ENCODE data around the gene SSR2.
A peak's percentile ranks its signal among the peaks of the same experiment; 100 is the strongest.

Gene SSR2

DNA sequence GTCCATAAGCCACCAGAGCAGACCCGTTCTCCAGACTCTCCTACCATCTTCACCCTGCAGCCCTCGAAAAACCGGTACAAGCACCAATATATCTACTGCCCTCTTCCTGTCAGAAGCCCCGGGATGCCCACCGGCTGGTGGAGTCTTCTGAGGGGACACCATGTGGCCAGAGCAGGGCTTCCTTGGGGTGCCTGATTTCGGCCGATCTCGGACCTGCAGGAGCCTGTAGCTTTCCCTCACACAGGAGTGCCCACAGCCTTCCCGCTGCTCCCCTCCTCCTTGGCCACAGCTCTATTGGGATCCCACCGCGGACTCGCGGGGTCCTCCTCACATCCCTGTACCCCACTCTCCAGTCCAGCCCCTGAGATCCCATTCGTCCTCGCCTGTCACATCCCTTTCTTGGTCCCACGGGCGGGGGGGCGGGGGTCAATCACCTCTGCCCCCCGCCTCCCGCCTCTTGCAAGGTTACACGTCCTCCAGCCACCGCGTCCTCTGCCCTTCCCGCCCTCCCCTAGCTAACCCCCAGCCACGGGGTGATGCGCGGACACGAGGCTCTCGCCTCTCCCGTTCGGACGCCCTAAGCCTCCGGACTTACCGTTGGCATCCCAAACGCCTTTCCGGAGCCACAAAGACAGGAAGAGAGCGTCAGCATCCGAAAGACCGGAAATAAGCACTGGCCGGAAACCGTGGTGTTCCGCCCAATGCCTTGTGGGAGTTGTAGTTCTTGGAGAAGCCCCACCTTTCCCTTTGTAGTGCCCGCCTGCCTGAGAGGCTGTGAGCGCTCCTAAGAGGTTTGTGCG is at the start of gene SSR2:
Gene SSR2 (minus strand): TSS at position 659 of the 800 bp plus-strand sequence. CDS start 784 bp downstream, outside the sequence.
- peak; percentile 96 for DNase-seq (ENCODE audit: low read depth, low spot score)

DNA sequence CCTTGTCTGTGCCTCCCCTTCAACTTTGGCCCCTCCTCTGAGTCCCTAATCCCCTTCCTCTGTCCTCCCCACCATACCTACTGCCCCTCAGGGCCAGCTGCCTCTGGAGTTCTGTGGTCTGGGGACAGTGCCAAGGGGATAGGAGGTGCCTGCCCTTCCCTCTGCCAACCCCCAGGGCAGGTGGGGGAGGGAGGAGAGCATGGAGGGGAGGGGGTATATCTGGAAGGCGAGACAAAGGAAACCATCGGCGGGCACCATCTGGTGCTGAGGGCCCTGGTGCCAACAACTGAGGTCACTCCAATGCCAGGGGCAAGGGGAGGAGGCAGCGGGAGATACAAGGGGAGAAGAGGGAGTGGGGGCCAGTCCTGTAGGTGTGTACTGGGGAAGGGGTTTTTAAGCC is 49.8 kb upstream of the SSR2 start:
- DNase-seq (ENCODE audit: low read depth, low spot score), result no peak

DNA sequence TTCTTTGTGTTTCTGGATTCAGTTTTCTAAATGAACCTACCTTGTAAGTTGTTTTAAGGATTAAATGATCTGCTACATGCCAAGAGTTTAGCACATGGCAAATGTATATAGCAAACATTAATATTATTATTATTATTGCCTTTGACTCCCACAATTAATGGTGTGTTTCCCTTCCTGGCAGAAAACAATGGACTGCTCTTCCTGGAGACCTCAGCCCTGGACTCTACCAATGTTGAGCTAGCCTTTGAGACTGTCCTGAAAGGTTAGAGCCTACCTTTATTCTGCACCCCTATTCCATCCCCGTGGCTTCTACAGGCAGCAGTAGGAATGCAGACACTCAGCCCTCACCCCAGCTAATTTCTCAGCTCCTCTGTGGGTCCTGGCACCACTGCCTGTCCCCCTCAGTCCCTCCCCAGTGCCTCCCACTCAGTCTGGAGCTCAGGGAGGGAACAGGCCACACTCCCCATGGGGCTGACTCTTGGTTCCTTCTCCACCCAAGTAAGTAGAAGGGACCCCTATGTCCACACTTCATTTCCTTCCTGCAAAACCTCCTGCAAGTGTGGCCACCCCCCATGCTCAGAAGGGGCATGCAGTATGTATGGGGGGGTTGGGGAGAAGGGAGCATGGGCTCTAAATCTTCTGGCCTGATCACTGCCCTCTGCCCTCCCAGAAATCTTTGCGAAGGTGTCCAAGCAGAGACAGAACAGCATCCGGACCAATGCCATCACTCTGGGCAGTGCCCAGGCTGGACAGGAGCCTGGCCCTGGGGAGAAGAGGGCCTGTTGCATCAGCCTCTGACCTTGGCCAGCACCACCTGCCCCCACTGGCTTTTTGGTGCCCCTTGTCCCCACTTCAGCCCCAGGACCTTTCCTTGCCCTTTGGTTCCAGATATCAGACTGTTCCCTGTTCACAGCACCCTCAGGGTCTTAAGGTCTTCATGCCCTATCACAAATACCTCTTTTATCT is 49.0 kb upstream of the SSR2 start:
- no peak for DNase-seq (ENCODE audit: low read depth, low spot score)

DNA sequence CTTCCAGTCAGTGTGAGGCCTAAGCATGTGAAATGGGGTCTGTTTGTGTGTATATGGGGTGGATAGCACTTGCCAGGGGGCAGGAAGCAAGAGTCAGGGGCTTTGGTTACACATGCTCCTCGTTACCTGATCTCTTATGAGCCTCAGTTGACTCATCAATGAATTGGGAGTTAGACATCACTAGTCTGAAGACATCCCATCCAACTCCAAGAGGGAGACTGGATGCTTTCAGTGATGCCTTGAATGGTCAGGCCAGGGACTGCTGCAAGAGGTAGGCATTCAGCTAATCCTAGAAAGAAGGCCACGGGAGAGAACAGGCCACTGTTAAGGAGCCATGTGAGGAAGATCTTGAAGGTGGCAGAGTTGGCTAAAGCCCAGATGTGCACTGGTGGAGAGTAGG is 46.5 kb upstream of the SSR2 start:
- DNase-seq (ENCODE audit: low read depth, low spot score), result no peak

DNA sequence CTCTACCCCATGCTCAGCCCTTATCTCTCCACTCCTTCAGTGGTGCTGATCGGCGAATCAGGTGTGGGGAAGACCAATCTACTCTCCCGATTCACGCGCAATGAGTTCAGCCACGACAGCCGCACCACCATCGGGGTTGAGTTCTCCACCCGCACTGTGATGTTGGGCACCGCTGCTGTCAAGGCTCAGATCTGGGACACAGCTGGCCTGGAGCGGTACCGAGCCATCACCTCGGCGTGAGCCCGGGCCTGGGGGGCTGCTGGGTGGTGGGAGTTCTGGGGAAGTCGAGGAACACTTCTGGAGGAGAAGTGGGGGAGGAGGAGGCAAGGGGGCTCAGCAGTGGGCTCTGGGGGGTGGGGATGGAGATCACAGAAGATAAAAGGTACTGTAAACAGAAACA is 45.1 kb upstream of the SSR2 start:
- no peak for DNase-seq (ENCODE audit: low read depth, low spot score)

DNA sequence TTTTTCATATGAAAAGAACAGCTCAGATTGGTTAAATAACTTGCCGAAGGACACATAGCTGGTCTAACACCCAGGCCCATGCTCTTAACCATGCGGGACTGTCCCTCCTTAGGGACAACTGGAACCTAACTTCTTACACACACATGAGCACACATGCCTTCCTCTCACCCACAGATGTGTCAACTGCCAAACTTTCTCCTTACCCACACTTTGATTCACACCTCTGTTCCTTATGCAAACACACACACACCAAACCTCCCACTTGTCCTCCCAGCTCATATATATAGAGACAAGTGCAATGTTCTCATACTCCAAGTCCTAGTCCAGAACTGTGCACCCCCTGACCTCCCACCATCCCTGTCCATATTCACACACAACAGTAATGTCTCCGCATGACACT is 44.5 kb upstream of the SSR2 start:
- DNase-seq (ENCODE audit: low read depth, low spot score), result no peak

DNA sequence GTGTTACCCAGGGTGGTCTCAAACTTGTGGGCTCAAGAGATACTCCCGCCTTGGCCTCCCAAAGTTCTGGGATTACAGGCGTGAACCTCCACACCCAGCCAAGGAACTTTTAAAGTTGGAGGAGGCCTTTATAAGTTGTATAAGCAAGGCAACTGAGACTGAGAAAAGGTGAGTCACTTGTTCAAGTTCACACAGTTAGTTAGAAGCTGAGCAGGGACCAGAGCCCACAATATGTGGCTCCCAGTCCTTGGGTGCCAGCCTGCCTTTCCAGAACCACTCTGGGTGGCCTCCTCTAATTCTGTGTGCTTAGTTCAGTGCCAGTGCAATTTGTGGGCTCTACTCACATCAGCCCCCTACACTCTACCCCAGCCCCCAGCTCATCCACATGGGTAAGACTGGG is 43.9 kb upstream of the SSR2 start:
- no peak for DNase-seq (ENCODE audit: low read depth, low spot score)

DNA sequence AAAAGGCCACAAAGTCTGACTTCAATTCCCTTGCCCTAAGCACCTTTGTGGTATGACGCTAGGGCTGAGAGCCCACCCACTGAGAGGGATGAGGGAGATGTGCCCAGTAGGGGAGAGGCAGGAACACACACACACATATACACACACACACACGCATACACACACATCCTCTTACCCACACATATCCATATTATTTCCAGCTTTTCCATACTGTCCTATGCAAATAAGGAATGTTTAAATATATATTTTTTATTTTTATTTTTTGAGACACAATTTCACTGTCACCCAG is 43.2 kb upstream of the SSR2 start:
- no peak for DNase-seq (ENCODE audit: low read depth, low spot score)

DNA sequence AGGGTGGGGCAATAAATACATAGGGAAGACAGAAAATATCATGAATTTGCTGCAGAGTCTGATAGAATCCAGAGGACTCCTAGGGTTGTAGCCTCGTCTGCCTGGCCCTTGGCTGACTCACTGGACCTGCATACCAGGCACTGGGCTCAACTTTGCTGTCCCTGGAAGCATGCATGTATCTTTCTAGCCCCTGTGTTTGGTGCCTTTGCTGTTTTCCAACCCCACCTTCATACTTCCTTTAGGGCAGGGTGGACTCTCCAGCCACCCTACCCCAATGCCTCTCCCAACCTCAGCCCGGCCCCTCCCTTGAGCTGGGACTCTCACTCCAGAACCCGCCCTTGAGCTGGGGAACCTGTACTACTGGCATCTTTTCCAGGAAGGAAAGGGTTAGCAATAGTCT is 41.4 kb upstream of the SSR2 start:
- peak; percentile 53 for DNase-seq (ENCODE audit: low read depth, low spot score)

DNA sequence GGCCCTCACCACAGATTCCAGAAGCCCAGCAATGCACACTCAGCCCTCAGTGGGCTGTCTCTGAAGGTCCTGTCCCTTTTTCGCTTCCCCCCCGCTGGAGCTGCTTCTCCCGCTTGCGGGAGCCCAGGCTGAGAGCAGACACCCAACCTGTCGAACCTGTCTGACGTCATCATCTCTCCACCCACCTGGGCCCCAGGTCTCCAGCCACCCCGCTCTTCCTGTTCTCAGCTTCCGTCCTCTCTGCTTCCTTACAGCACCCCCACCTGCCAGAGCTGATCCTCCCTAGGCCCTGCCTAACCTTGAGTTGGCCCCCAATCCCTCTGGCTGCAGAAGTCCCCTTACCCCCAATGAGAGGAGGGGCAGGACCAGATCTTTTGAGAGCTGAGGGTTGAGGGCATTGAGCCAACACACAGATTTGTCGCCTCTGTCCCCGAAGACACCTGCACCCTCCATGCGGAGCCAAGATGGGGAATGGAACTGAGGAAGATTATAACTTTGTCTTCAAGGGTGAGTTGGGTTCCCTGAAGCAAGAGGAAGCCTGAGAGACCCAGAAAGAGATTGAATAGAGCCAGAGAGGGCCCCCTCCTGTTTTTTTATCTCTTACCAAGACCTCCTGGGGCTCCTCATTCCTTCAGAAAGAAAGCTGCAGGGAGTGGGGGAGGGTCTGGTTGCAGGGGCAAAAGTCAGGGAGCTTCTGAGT is 40.3 kb upstream of the SSR2 start, which contains the start of gene RAB25:
Gene RAB25 (plus strand): TSS at position 224 of the 700 bp plus-strand sequence. CDS start 241 bp downstream, at position 465.
- DNase-seq (ENCODE audit: low read depth, low spot score), result peak; percentile 94

DNA sequence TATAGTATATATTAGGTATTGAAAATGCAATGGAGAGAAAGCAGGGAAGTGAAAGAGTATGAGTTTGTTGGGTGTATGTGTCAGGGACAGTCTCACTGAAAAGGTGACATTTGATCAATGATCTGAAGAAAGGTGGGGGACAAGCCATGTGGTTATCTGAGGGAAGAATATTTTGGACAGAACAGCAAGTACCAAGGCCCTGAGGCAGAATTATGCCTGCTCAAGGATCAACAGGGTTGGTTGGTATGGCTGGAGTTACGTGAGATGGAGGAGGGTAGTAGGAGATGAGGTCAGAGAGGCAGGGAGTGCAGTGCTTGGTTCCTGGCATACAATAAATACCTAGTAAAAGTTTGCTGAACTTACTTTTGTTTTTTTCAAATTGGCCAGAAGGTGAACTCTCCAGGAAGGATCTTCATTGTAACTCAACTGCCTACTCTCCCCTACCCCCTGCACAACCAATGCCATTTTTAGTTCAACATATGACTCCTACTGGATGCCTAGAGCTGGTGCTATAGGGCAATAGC is 35.6 kb upstream of the SSR2 start:
- DNase-seq (ENCODE audit: low read depth, low spot score), result no peak

DNA sequence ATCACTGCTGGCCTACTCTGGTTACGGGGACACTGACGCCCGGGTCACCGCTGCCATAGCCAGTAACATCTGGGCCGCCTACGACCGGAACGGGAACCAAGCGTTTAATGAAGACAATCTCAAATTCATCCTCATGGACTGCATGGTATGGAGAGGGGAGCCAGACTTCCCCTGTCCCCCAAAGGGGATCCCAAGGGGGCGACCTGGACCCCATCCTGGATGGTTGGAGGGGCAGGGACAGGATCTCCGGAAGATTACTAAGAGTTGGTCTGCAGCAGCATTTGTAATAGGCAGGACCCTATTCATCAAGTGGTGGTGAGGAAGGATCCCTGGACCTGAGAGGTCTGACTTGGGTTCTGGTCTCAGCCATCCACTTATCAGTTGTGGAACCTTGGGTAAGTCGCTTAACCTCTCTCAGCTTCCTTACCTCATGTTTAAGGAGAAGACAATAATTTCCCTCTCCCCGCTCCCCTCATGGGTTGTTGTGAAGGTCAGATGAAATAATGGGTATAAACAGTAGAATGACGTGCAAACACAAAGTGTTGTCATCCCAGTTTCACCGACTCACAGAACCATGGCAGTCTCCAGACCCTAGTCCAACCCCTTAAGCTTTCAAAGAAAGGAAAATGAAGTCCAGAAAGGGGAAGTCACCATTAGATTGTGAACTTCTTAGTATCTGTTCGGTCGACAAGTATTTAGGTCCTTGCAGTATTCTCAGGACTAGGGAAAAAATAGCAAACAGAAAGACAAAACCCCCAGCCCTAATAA is 34.7 kb upstream of the SSR2 start:
- no peak for DNase-seq (ENCODE audit: low read depth, low spot score)

DNA sequence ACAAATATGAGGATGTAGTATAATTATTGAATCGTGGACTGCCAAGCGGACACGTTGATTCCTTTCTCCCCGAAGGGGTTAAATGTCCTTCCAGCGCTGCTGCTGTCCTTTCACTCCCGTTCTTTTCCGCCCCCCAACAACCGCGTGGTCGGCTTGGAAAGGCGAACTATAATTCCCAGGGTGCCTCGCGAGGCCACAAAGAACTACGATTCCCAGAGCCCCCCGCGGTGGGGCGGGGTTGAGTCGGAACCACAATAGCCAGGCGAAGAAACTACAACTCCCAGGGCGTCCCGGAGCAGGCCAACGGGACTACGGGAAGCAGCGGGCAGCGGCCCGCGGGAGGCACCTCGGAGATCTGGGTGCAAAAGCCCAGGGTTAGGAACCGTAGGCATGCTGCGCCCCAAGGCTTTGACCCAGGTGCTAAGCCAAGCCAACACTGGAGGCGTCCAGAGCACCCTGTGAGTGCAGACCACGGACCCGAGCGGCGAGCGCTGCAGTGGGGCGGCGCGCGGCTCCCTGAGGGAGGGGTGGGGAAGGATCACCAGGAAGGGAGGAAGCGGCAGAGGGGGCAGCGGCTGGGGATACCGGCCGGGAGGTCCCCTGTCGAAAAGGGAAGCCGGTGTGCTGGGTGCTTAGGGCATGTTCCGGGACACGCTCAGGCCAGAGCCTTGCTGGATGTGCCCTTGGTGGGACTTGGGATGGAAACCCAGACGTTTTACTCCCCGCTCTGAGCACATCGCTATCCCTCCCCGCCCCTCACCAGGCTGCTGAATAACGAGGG is 33.9 kb upstream of the SSR2 start, which contains the start of gene LAMTOR2:
Gene LAMTOR2 (plus strand): TSS at position 283 of the 781 bp plus-strand sequence. CDS start 108 bp downstream, at position 391.
- DNase-seq (ENCODE audit: low read depth, low spot score), result peak; percentile 99

DNA sequence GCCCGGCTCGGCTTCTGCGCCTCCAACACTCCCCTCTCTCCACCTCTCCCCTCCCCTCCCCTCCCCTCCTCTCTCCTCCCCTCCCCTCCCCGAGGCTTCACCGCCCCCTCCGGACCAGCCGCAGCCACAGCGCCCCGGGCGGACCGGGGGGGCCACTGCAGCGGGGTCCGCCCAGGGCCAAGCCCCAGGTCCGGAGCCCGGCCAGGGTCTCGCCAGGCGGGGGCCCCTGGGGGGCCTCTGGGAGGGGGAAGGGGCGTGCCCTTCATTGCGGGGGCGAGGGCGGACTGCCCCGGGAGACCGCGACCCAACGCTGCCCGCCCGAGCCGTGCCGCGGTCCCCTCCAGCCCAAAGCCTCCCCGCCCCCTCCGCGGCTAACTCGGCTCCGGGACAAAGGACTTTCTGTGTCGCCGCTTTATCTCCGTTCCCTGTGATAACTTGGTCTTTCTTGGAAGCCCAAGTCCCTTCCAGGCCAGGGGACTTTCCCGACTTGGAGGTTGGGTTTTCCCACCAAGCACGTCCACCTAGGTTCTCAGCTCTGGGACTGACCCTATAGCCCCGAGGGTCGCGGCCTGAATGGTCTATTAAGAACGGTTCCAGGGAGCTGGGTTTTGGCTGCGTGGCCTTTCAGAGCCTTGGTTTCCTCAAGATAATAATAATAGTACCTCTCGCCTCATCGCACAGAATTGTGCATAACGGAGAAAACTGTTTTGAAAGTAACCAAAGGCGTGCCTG is 33.2 kb upstream of the SSR2 start, which contains the start of gene UBQLN4:
Gene UBQLN4 (minus strand): TSS at position 31 of the 732 bp plus-strand sequence. CDS start 97 bp downstream, outside the sequence.
- DNase-seq (ENCODE audit: low read depth, low spot score), result peak; percentile 87

DNA sequence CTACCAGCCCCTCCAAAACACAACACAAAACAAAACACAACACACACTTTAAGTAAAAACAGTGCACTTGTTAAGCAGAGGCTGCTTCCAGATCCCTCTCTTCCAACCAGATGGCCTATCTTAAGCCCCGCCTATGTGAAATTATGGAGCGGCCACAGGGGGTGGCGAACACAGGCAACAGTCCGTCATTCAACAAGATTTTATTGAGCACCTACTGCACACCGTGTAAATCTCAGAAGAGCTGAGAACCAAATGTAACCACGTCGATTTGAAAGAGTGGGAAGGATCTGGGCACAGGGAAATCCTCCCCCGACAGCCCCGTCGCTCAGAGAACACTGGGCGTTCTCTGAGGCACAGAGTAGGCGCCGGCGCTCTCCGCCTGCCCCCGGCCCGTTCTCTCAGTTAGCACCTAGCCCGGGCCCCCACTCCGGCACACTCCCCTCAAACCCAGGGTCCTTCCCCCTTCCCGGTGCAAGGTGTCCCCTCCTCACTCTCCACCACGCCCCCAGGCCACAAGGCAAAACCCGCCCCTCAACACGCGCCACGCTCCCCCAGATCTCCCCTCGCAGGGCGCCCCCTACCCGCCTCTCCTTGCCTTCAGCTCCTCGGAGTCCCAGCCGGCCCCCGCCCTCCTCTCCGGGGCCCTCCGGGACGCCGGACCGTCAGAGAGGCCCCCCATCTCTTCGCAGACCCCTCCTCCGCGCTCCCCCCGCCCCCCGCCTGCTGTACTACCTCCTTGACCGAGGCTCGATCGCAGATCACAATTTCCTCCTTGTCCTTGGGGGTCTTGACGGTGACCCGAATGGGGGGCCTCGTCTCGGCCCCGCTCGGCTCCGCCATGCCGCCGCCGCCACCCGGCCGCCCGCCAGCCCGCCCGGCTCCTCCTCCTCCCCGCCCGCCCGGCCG is 32.4 kb upstream of the SSR2 start:
- peak; percentile 74 for DNase-seq (ENCODE audit: low read depth, low spot score)

DNA sequence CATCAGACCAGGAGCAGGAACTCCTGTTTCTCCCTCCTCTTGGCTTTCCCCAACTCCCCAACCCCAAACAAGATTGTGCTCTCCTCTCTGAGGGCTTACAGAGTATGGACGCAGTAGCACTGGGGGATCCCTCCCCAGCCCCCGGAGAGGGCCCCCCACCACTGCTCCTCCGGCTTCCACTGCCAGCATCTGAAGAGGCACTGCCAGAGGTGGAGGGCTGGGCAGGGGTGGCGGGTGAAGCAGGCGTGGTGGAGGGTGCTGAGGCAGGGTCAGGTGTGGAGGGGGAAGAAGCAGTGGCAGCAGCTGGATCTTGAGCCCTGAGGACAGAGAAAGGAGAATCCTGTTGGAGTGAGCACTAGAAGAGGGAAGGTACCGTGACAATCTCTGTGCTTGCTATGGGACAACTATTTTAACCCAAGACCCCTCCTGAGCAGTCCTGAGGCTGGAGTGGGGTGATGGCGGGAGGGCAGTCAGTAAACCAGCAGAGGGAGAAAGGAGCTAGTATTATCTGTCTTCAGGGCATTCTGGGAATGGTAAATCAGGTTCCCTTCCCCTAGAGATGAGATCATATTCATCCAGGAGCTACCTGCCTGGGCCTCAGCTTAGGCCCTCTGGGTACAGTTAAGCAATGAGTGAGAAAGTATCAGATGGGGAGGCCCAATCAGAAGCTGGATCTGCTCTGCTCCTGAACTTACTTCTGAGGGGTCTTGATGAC is 30.4 kb upstream of the SSR2 start:
- peak; percentile 34 for DNase-seq (ENCODE audit: low read depth, low spot score)

DNA sequence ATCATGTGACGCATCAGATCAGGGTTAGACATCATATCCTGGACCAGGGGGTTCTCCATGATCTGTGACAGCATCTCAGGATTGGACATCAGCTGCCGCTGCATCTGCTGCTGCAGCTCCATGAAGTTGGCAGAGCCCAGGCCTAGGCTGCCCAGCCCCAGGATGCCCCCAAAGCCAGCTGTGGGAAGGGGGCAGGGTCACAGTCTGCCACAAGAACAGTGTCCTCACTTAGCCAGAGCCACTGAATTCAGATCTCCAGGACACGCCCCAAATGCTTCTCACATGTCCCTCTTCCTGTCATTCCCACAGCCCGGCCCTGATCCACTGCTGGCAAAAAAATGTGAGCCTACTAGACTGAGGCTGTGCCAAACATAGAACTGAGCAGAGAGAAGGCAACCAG is 29.6 kb upstream of the SSR2 start:
- DNase-seq (ENCODE audit: low read depth, low spot score), result no peak

Data from ELF-1 (cell line).